Fibroblast of lung (primary cell): ENCODE data around the gene SPACA7. TPM values are rescaled to one million over a fixed set of nuclear protein-coding genes. Genes with fewer than 3 reads are reported as not detected.

ENCODE experiments used
- DNase-seq, 2 donors: peaks; one replicate each; pipeline versions ENCODE4 v3.0.0 to v3.0.0-alpha.2; 2010; ENCODE audit warnings: low read depth in 2 of 2
- H2AFZ ChIP-seq: 2 replicates; pipeline ENCODE4 v1.5.1; 2012; ENCODE audit warnings: low read length, control low read depth, inconsistent platforms
- H3K27ac ChIP-seq: 2 replicates; pipeline ENCODE4 v1.5.1; 2011; ENCODE audit warnings: low read length, control low read depth; ENCODE audit not compliant: insufficient read depth
- H3K27me3 ChIP-seq: 2 replicates; pipeline ENCODE4 v1.5.1; 2011; ENCODE audit warnings: mild to moderate bottlenecking, low read length; ENCODE audit not compliant: control insufficient read depth, insufficient read depth
- H3K36me3 ChIP-seq: 2 replicates; pipeline ENCODE4 v1.5.1; 2011; ENCODE audit warnings: low read length; ENCODE audit not compliant: control insufficient read depth, insufficient read depth
- H3K4me1 ChIP-seq: 2 replicates; pipeline ENCODE4 v1.5.1; 2011; ENCODE audit warnings: low read length; ENCODE audit not compliant: control insufficient read depth, insufficient read depth; ENCODE audit errors: extremely low read depth
- H3K4me2 ChIP-seq: 2 replicates; pipeline ENCODE4 v1.5.1; 2011; ENCODE audit warnings: low read length, control low read depth; ENCODE audit not compliant: insufficient read depth; ENCODE audit errors: extremely low read depth
- H3K4me3 ChIP-seq, 4 experiments: fragments of 200-600 bp in 1 of 4; sonication (generic) in 1 of 4; replicated peaks in 1 of 4; 2 replicates each; pipeline ENCODE4 v1.5.1; 2011 to 2016; ENCODE audit warnings: low read length in 4 of 4, low read depth in 3 of 4, mild to moderate bottlenecking in 3 of 4, control low read depth in 2 of 4, inconsistent platforms in 1 of 4, mixed read lengths in 1 of 4; ENCODE audit not compliant: insufficient read depth in 1 of 4; ENCODE audit errors: control extremely low read depth in 1 of 4
- H3K79me2 ChIP-seq: 2 replicates; pipeline ENCODE4 v1.5.1; 2012; ENCODE audit warnings: mild to moderate bottlenecking, low read length, inconsistent platforms; ENCODE audit not compliant: control insufficient read depth, insufficient read depth
- H3K9ac ChIP-seq: 2 replicates; pipeline ENCODE4 v1.5.1; 2011; ENCODE audit warnings: mild to moderate bottlenecking, low read length, control low read depth; ENCODE audit not compliant: insufficient read depth
- H3K9me3 ChIP-seq: 2 replicates; pipeline ENCODE4 v1.5.1; 2012; ENCODE audit warnings: low read depth, low read length; ENCODE audit not compliant: control insufficient read depth, insufficient read depth
- H4K20me1 ChIP-seq: 2 replicates; pipeline ENCODE4 v1.5.1; 2011; ENCODE audit warnings: low read length; ENCODE audit not compliant: control insufficient read depth, insufficient read depth; ENCODE audit errors: extremely low read depth
- EZH2 ChIP-seq: IDR thresholded peaks from 2 replicates; pipeline ENCODE4 v1.5.1; 2012; ENCODE audit warnings: low read length, control low read depth, mild to moderate bottlenecking; ENCODE audit errors: missing control alignments
- polyA plus RNA-seq, 2 donors: library from polyadenylated mRNA; depleted of rRNA in 1 of 2; stranded (reverse) in 1 of 2; unstranded in 1 of 2; fragments of >200 nt; gene quantifications; 2 replicates each; pipeline ENCODE4 v1.2.1, GENCODE V29; 2011 to 2012; ENCODE audit warnings: missing spikeins in 1 of 2
- total RNA-seq: library from RNA; depleted of rRNA; stranded (reverse); fragments of >200 nt; gene quantifications from 2 replicates; pipeline ENCODE4 v1.2.1, GENCODE V29; 2014
- TF ChIP-seq, protein P1 (sequence below), 2 donors: IDR thresholded peaks in 1 of 2; conservative IDR thresholded peaks in 1 of 2; 1 replicate in 1 of 2; 2 replicates in 1 of 2; pipeline ENCODE4 v1.5.1; 2011 to 2012; ENCODE audit warnings: low read length in 2 of 2, control low read depth in 1 of 2, inconsistent platforms in 1 of 2, low read depth in 1 of 2, mild to moderate bottlenecking in 1 of 2

The SPACA7 gene
- total and polyA plus RNA-seq, 2 donors (not counting 1 experiment from before 2014, with no cell fraction given), result not detected

DNA sequence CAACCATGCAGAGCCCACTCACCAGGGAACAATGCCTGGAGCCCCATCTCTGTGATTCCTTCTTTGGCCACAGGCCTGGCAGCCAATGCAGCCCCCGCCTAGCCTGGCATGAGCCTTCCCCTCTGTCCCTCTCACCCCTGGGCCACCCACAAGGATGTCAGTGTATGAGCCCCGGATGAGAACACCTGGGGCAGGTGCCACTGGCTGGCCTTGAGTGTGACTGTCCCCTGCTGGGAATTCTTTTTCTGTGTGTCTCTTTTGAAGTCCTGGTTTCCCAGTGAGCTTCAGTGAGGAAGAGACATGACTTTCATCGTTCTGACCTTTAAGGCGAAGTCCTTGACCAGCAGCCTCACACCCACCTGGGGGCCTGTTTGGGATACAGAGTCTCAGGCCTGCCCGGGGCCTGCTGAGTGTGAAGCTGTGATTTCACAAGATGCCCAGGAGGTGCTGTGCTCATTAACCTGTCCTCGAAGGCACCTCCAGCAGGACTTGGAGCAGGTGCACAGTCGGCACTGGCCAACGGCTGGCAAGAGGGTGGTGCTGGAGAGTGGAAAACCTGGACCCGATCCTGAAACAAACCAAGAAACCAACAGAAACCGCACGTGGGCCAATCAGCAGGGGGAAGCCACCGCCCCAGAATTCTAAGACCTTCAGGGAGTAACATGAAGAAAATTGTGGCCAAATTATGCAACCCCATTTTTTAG lies 27.4 kb upstream of the SPACA7 start:
- no peaks in the 10 kb centered on the region for H3K27me3 ChIP-seq
- H3K9me3 ChIP-seq, result no peaks in the 10 kb centered on the region
- no peak for DNase-seq
- H3K79me2 ChIP-seq, result no peaks in the 10 kb centered on the region
- no peak overlapping the region for H3K27ac ChIP-seq
- no peak overlapping the region for H3K4me3 ChIP-seq
- no peaks in the 10 kb centered on the region for H3K36me3 ChIP-seq
- TF ChIP-seq, protein P1, sequence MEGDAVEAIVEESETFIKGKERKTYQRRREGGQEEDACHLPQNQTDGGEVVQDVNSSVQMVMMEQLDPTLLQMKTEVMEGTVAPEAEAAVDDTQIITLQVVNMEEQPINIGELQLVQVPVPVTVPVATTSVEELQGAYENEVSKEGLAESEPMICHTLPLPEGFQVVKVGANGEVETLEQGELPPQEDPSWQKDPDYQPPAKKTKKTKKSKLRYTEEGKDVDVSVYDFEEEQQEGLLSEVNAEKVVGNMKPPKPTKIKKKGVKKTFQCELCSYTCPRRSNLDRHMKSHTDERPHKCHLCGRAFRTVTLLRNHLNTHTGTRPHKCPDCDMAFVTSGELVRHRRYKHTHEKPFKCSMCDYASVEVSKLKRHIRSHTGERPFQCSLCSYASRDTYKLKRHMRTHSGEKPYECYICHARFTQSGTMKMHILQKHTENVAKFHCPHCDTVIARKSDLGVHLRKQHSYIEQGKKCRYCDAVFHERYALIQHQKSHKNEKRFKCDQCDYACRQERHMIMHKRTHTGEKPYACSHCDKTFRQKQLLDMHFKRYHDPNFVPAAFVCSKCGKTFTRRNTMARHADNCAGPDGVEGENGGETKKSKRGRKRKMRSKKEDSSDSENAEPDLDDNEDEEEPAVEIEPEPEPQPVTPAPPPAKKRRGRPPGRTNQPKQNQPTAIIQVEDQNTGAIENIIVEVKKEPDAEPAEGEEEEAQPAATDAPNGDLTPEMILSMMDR (conservative IDR thresholded peaks at IDR 0.05 in 1 of 2, IDR thresholded peaks at IDR 0.05 in 1 of 2; ENCODE audit: low read depth in 1 of 2, low read length in 2 of 2), result no peak
- TF ChIP-seq EZH2, result no peak
- H2AFZ ChIP-seq, result no peak overlapping the region
- no peak overlapping the region for H3K9ac ChIP-seq
- H3K4me1 ChIP-seq, result no peaks in the 10 kb centered on the region
- H3K4me2 ChIP-seq, result no peak overlapping the region
- H4K20me1 ChIP-seq, result no peaks in the 10 kb centered on the region

DNA sequence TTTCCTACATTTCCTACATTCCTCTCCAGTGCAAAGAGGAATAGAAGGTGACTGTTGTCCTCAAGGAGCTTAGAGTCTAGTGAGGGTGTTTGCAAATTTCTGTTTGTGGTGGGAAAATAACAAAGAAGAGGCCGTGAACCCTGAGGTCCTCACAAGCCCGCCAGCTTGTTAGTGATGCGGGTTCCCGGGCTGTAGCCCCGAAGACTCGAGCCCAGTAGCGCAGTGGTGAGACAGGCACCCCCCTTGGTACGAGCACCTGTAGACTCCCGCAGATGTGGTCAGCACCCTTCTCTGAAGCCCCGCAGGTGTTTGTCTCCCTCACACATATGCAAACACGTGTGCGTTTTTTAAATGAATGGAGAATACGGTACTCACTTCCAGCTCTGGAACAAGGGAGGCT lies 26.5 kb upstream of the SPACA7 start:
- Histone ChIP-seq H3K27me3 (no peaks in the 10 kb centered on the region), H3K79me2 (no peaks in the 10 kb centered on the region), H3K4me1 (no peaks in the 10 kb centered on the region), H3K4me3 (no peak overlapping the region), H3K27ac (no peak overlapping the region), H3K9ac (no peak overlapping the region), H3K4me2 (no peak overlapping the region), H3K9me3 (no peaks in the 10 kb centered on the region), H2AFZ (no peak overlapping the region), H4K20me1 (no peaks in the 10 kb centered on the region), H3K36me3 (no peaks in the 10 kb centered on the region)
- no peak for DNase-seq
- no peak for TF ChIP-seq EZH2
- TF ChIP-seq, protein P1 (conservative IDR thresholded peaks at IDR 0.05 in 1 of 2, IDR thresholded peaks at IDR 0.05 in 1 of 2; ENCODE audit: low read depth in 1 of 2, low read length in 2 of 2), result no peak

DNA sequence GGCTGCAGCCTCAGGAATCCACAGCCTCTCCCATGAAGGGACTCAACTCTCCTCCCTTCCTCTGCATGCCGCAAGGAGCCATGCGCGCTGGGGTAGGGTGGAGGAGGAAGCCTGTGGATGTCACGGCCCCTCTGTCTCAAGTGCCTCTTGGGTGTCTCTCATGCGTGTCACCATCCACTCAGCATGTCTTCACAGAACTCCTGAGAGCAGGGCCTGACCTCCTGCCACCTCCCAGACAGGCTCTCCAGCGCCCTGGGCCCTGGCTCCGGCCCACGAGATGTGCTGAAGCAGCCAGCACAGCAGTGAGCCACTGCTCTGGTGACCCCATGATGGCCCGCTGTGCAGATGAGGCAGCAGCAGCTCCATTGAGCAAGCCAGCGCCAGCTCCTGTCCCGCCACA lies 25.9 kb upstream of the SPACA7 start:
- Histone ChIP-seq H3K4me2 (no peak overlapping the region), H3K9ac (no peak overlapping the region), H2AFZ (no peak overlapping the region), H3K9me3 (no peaks in the 10 kb centered on the region), H3K4me1 (no peaks in the 10 kb centered on the region), H3K36me3 (no peaks in the 10 kb centered on the region), H3K27me3 (no peaks in the 10 kb centered on the region), H3K27ac (no peak overlapping the region), H3K4me3 (no peak overlapping the region), H3K79me2 (no peaks in the 10 kb centered on the region), H4K20me1 (no peaks in the 10 kb centered on the region)
- TF ChIP-seq EZH2, result no peak
- TF ChIP-seq, protein P1 (conservative IDR thresholded peaks at IDR 0.05 in 1 of 2, IDR thresholded peaks at IDR 0.05 in 1 of 2; ENCODE audit: low read depth in 1 of 2, low read length in 2 of 2), result no peak
- DNase-seq, result no peak
